H9 (cell line): ENCODE data around the gene ERC2. TPM values are rescaled to one million over a fixed set of nuclear protein-coding genes. Genes with fewer than 3 reads are reported as not detected.

Experiments used
- DNase-seq: peaks from one replicate; pipeline ENCODE4 v3.0.0-alpha.2; 2017
- H2AFZ ChIP-seq: one replicate; pipeline ENCODE4 v1.6.1; 2013; ENCODE audit warnings: mild to moderate bottlenecking, low read length, control low read depth, moderate library complexity
- H2AK5ac ChIP-seq: 2 replicates; pipeline ENCODE4 v1.6.1; 2013; ENCODE audit warnings: low read length, control low read depth, mixed read lengths; ENCODE audit not compliant: insufficient read length
- H2BK120ac ChIP-seq: one replicate; pipeline ENCODE4 v1.6.1; 2013; ENCODE audit warnings: low read depth, mild to moderate bottlenecking, low read length, control low read depth, inconsistent platforms; ENCODE audit not compliant: poor library complexity, severe bottlenecking
- H2BK12ac ChIP-seq: 2 replicates; pipeline ENCODE4 v1.6.1; 2013; ENCODE audit warnings: low read length, control low read depth, mixed read lengths, low read depth; ENCODE audit not compliant: insufficient read length
- H2BK15ac ChIP-seq: 2 replicates; pipeline ENCODE4 v1.6.1; 2013; ENCODE audit warnings: low read depth, low read length, control low read depth
- H2BK20ac ChIP-seq: one replicate; pipeline ENCODE4 v1.6.1; 2013; ENCODE audit warnings: low read depth, mild to moderate bottlenecking, low read length, control low read depth, inconsistent platforms; ENCODE audit not compliant: poor library complexity, severe bottlenecking
- H2BK5ac ChIP-seq: 2 replicates; pipeline ENCODE4 v1.6.1; 2013; ENCODE audit warnings: low read length, control low read depth, mixed read lengths; ENCODE audit not compliant: insufficient read length
- H3K14ac ChIP-seq: 2 replicates; pipeline ENCODE4 v1.6.1; 2013; ENCODE audit warnings: low read length, control low read depth; ENCODE audit not compliant: insufficient read depth
- H3K18ac ChIP-seq: 2 replicates; pipeline ENCODE4 v1.6.1; 2013; ENCODE audit warnings: low read depth, mild to moderate bottlenecking, mixed read lengths, low read length, control low read depth; ENCODE audit not compliant: insufficient read length
- H3K23ac ChIP-seq: 2 replicates; pipeline ENCODE4 v1.6.1; 2013; ENCODE audit warnings: low read length, control low read depth, mixed read lengths, low read depth; ENCODE audit not compliant: insufficient read length
- H3K23me2 ChIP-seq: 2 replicates; pipeline ENCODE4 v1.6.1; 2013; ENCODE audit warnings: low read depth, mild to moderate bottlenecking, mixed read lengths, low read length, control low read depth; ENCODE audit not compliant: insufficient read length, poor library complexity, severe bottlenecking
- H3K27ac ChIP-seq: 2 replicates; pipeline ENCODE4 v1.5.1; 2013; ENCODE audit warnings: low read length, control low read depth, mixed read lengths, low read depth; ENCODE audit not compliant: insufficient read length
- H3K27me3 ChIP-seq: 2 replicates; pipeline ENCODE4 v1.6.1; 2013; ENCODE audit warnings: low read length, control low read depth, inconsistent platforms; ENCODE audit not compliant: insufficient read depth
- H3K4ac ChIP-seq: 2 replicates; pipeline ENCODE4 v1.6.1; 2013; ENCODE audit warnings: low read depth, mild to moderate bottlenecking, control low read depth, inconsistent platforms, low read length, moderate library complexity
- H3K4me1 ChIP-seq: 2 replicates; pipeline ENCODE4 v1.6.1; 2013; ENCODE audit warnings: low read length, control low read depth, inconsistent platforms; ENCODE audit not compliant: insufficient read depth
- H3K4me2 ChIP-seq: 2 replicates; pipeline ENCODE4 v1.6.1; 2013; ENCODE audit warnings: low read length, control low read depth, mixed read lengths; ENCODE audit not compliant: insufficient read length, insufficient read depth
- H3K56ac ChIP-seq: 2 replicates; pipeline ENCODE4 v1.6.1; 2013; ENCODE audit warnings: low read depth, mild to moderate bottlenecking, mixed read lengths, low read length, control low read depth; ENCODE audit not compliant: insufficient read length
- H3K79me1 ChIP-seq: 2 replicates; pipeline ENCODE4 v1.6.1; 2013; ENCODE audit warnings: low read depth, mild to moderate bottlenecking, moderate library complexity, low read length, control low read depth, inconsistent platforms; ENCODE audit not compliant: insufficient read depth, poor library complexity, severe bottlenecking
- H3K79me2 ChIP-seq: 2 replicates; pipeline ENCODE4 v1.6.1; 2013; ENCODE audit warnings: low read length, control low read depth, inconsistent platforms; ENCODE audit not compliant: insufficient read depth
- H3K9ac ChIP-seq: 2 replicates; pipeline ENCODE4 v1.6.1; 2013; ENCODE audit warnings: low read length, control low read depth, mixed read lengths; ENCODE audit not compliant: insufficient read length; ENCODE audit errors: extremely low read depth
- H3K9me3 ChIP-seq: one replicate; pipeline ENCODE4 v1.6.1; 2013; ENCODE audit warnings: low read depth, low read length, inconsistent platforms; ENCODE audit not compliant: control insufficient read depth
- H3T11ph ChIP-seq: one replicate; pipeline ENCODE4 v1.6.1; 2013; ENCODE audit warnings: mild to moderate bottlenecking, low read length, control low read depth, inconsistent platforms
- H4K20me1 ChIP-seq: one replicate; pipeline ENCODE4 v1.6.1; 2013; ENCODE audit not compliant: control insufficient read depth, insufficient read length, insufficient read depth
- H4K5ac ChIP-seq: 2 replicates; pipeline ENCODE4 v1.6.1; 2013; ENCODE audit warnings: low read depth, mild to moderate bottlenecking, mixed read lengths, low read length, control low read depth; ENCODE audit not compliant: insufficient read length
- H4K8ac ChIP-seq: replicated peaks from 2 replicates; pipeline ENCODE4 v1.6.1; 2013; ENCODE audit warnings: low read length, control low read depth, mixed read lengths, low read depth; ENCODE audit not compliant: insufficient read length
- H4K91ac ChIP-seq: 2 replicates; pipeline ENCODE4 v1.6.1; 2013; ENCODE audit warnings: low read depth, mild to moderate bottlenecking, moderate library complexity, mixed read lengths, low read length, control low read depth; ENCODE audit not compliant: insufficient read length
- H3K27ac Mint-ChIP-seq, 3 experiments: 2 replicates in 2 of 3; 3 replicates in 1 of 3; pipeline ENCODE4 v1.8.0; 2020 to 2021; ENCODE audit warnings: mixed read lengths in 3 of 3, mild to moderate bottlenecking in 1 of 3, moderate library complexity in 1 of 3
- H3K27me3 Mint-ChIP-seq: 2 replicates; pipeline ENCODE4 v1.8.0; 2021; ENCODE audit warnings: low read depth, mild to moderate bottlenecking, moderate library complexity, mixed read lengths
- H3K36me3 Mint-ChIP-seq, 3 experiments: 2 replicates in 2 of 3; 3 replicates in 1 of 3; pipeline ENCODE4 v1.8.0; 2020 to 2021; ENCODE audit warnings: low read depth in 3 of 3, mixed read lengths in 3 of 3; ENCODE audit not compliant: insufficient read depth in 1 of 3
- H3K4me1 Mint-ChIP-seq, 2 experiments: 2 replicates each; pipeline ENCODE4 v1.8.0; 2020; ENCODE audit warnings: mixed read lengths in 2 of 2
- H3K4me3 Mint-ChIP-seq, 2 experiments: 2 replicates in 1 of 2; 3 replicates in 1 of 2; pipeline ENCODE4 v1.8.0; 2020 to 2021; ENCODE audit warnings: mild to moderate bottlenecking in 2 of 2, mixed read lengths in 2 of 2, moderate library complexity in 1 of 2
- H3K9me3 Mint-ChIP-seq, 2 experiments: 2 replicates in 1 of 2; 3 replicates in 1 of 2; pipeline ENCODE4 v1.8.0; 2020; ENCODE audit warnings: mild to moderate bottlenecking in 2 of 2, mixed read lengths in 2 of 2, moderate library complexity in 1 of 2
- CTCF ChIP-seq: fragments of 200-600 bp; sonication (generic); conservative IDR thresholded peaks from 3 replicates; pipeline ENCODE4 v1.8.0; 2021; ENCODE audit warnings: antibody characterized with exemption, mild to moderate bottlenecking
- WGBS: extraction: QIAGEN DNeasy Blood & Tissue Kit; methylation state at CpG from one replicate; pipeline ENCODE4 v1.1.7; 2013; ENCODE audit warnings: missing lambda C conversion rate, low lambda C conversion rate, mixed read lengths; ENCODE audit not compliant: insufficient read length; ENCODE audit errors: extremely low coverage; 5-methylcytosine and 5-hydroxymethylcytosine counted together
- total RNA-seq: library from RNA; stranded (reverse); gene quantifications from 2 replicates; pipeline ENCODE4 v1.2.1, GENCODE V29; 2021

Gene ERC2
- total RNA-seq, 1 experiment from 2014 or later: 15.4 TPM

- no peak overlapping the region for H3K56ac ChIP-seq
- H3K9ac ChIP-seq: no peak overlapping the region
- H4K8ac ChIP-seq: no peak overlapping the region
- no peak overlapping the region for H2BK5ac ChIP-seq
- H3K18ac ChIP-seq: no peak overlapping the region
- no peaks in the 10 kb centered on the region for H3K9me3 Mint-ChIP-seq
- H2AFZ ChIP-seq: no peak overlapping the region
- H3K4me1 ChIP-seq: no peaks in the 10 kb centered on the region
- H3K4ac ChIP-seq: no peak overlapping the region
- no peaks in the 10 kb centered on the region for H4K20me1 ChIP-seq
- H3K27ac Mint-ChIP-seq: no peak overlapping the region
- H3K27me3 Mint-ChIP-seq: no peaks in the 10 kb centered on the region
- H2BK120ac ChIP-seq: no peak overlapping the region
- H3K79me2 ChIP-seq: no peaks in the 10 kb centered on the region
- no peak overlapping the region for H3K4me2 ChIP-seq
- H4K91ac ChIP-seq: no peak overlapping the region
- H3K4me1 Mint-ChIP-seq: peaks cover 8 to 9% of the 10 kb centered on the region in 2 experiments; a peak in 3 of 4 replicates
- no peak overlapping the region for H3K23ac ChIP-seq
- WGBS: no CpG with 5 or more reads among the region's 3 CpGs
- no peaks in the 10 kb centered on the region for H3K36me3 Mint-ChIP-seq
- no peaks in the 10 kb centered on the region for H3K79me1 ChIP-seq
- H4K5ac ChIP-seq: no peak overlapping the region
- DNase-seq: no peak
- H3K23me2 ChIP-seq: no peaks in the 10 kb centered on the region
- no peaks in the 10 kb centered on the region for H3K27me3 ChIP-seq
- no peak overlapping the region for H2AK5ac ChIP-seq
- no peak overlapping the region for H3K14ac ChIP-seq
- no peak overlapping the region for H2BK15ac ChIP-seq
- H3T11ph ChIP-seq: no peak overlapping the region
- no peak overlapping the region for H2BK20ac ChIP-seq
- H2BK12ac ChIP-seq: no peak overlapping the region
- no peak overlapping the region for H3K4me3 Mint-ChIP-seq
- no peak overlapping the region for H3K27ac ChIP-seq
- H3K9me3 ChIP-seq: no peaks in the 10 kb centered on the region
- TF ChIP-seq CTCF: no peak
Observed at GRCh38 chr3:55719006-55719405, 749.3 kb downstream of the ERC2 start.
